GM23338 (cell line): ENCODE data around the gene RIPOR3. TPM values are rescaled to one million over a fixed set of nuclear protein-coding genes. Genes with fewer than 3 reads are reported as not detected.

Experiments used
- ATAC-seq: fragments of 200-7000 bp; cut with Tn5 transposase; 3 replicates; pipeline ENCODE4 v1.9.1; 2020
- DNase-seq: peaks from one replicate; pipeline ENCODE4 v3.0.0-alpha.2; 2015; ENCODE audit warnings: low spot score
- H2AFZ ChIP-seq: fragments of 200-600 bp; sonication (generic); 2 replicates; pipeline ENCODE4 v1.8.0; 2016; ENCODE audit warnings: antibody characterized with exemption, mild to moderate bottlenecking, moderate library complexity
- H3F3A ChIP-seq: fragments of 200-600 bp; sonication (generic); replicated peaks from 2 replicates; pipeline ENCODE4 v1.8.0; 2017; ENCODE audit warnings: antibody characterized with exemption, mixed run types, low read depth
- H3K27ac ChIP-seq: fragments of 200-600 bp; sonication (generic); 2 replicates; pipeline ENCODE4 v1.6.1; 2016; ENCODE audit warnings: low read depth
- H3K27me3 ChIP-seq: fragments of 200-600 bp; sonication (generic); 2 replicates; pipeline ENCODE4 v1.8.0; 2016; ENCODE audit warnings: mild to moderate bottlenecking, mixed run types, moderate library complexity; ENCODE audit not compliant: insufficient read depth
- H3K36me3 ChIP-seq: fragments of 200-600 bp; sonication (generic); 2 replicates; pipeline ENCODE4 v1.8.0; 2016; ENCODE audit warnings: mild to moderate bottlenecking; ENCODE audit not compliant: insufficient read depth
- H3K4me1 ChIP-seq: fragments of 200-600 bp; sonication (generic); 2 replicates; pipeline ENCODE4 v1.8.0; 2016; ENCODE audit warnings: mild to moderate bottlenecking, moderate library complexity; ENCODE audit not compliant: insufficient read depth
- H3K4me2 ChIP-seq: fragments of 200-600 bp; sonication (generic); 2 replicates; pipeline ENCODE4 v1.7.1; 2017; ENCODE audit warnings: mixed run types
- H3K4me3 ChIP-seq: fragments of 200-600 bp; sonication (generic); 2 replicates; pipeline ENCODE4 v1.6.1; 2016; ENCODE audit warnings: mixed run types
- H3K79me2 ChIP-seq: fragments of 200-600 bp; sonication (generic); replicated peaks from 2 replicates; pipeline ENCODE4 v1.8.0; 2017; ENCODE audit warnings: mild to moderate bottlenecking; ENCODE audit not compliant: insufficient read depth
- H3K9me2 ChIP-seq: fragments of 200-600 bp; sonication (generic); 2 replicates; pipeline ENCODE4 v1.8.0; 2017; ENCODE audit not compliant: insufficient read depth
- H4K20me1 ChIP-seq: fragments of 200-600 bp; sonication (generic); replicated peaks from 2 replicates; pipeline ENCODE4 v1.8.0; 2017; ENCODE audit warnings: mild to moderate bottlenecking; ENCODE audit not compliant: insufficient read depth
- H3K27ac Mint-ChIP-seq: 2 replicates; pipeline ENCODE4 v1.8.0; 2020; ENCODE audit warnings: inconsistent platforms, mild to moderate bottlenecking, moderate library complexity, mixed read lengths
- H3K27me3 Mint-ChIP-seq: 3 replicates; pipeline ENCODE4 v1.8.0; 2022; ENCODE audit warnings: low read depth, mild to moderate bottlenecking, moderate library complexity, mixed read lengths, inconsistent platforms; ENCODE audit not compliant: insufficient read depth, poor library complexity
- H3K36me3 Mint-ChIP-seq: 3 replicates; pipeline ENCODE4 v1.8.0; 2021; ENCODE audit warnings: low read depth, mild to moderate bottlenecking, inconsistent platforms, moderate library complexity, mixed read lengths
- H3K4me1 Mint-ChIP-seq: 3 replicates; pipeline ENCODE4 v1.8.0; 2020; ENCODE audit warnings: mild to moderate bottlenecking, inconsistent platforms, mixed read lengths
- H3K4me3 Mint-ChIP-seq: 3 replicates; pipeline ENCODE4 v1.8.0; 2021; ENCODE audit warnings: moderate library complexity, mild to moderate bottlenecking, inconsistent platforms, mixed read lengths
- H3K9me3 Mint-ChIP-seq: 3 replicates; pipeline ENCODE4 v1.8.0; 2020; ENCODE audit warnings: moderate library complexity, mild to moderate bottlenecking, inconsistent platforms, mixed read lengths
- CREB1 ChIP-seq: fragments of 250-450 bp; sonication (Bioruptor Pico); IDR thresholded peaks from 2 replicates; pipeline ENCODE4 v1.5.0; 2020; ENCODE audit warnings: low read depth, mild to moderate bottlenecking, moderate library complexity
- EZH2 ChIP-seq: fragments of 200-600 bp; sonication (generic); IDR thresholded peaks from one replicate; pipeline ENCODE4 v1.8.0; 2017; ENCODE audit warnings: antibody characterized with exemption, mild to moderate bottlenecking, low read depth; ENCODE audit not compliant: unreplicated experiment
- JUNB ChIP-seq: IDR thresholded peaks from one replicate; pipeline ENCODE4 v1.6.1; 2016; ENCODE audit warnings: antibody characterized with exemption; ENCODE audit not compliant: unreplicated experiment
- NANOG ChIP-seq: IDR thresholded peaks from 2 replicates; pipeline ENCODE4 v1.6.1; 2016; ENCODE audit warnings: antibody characterized with exemption, borderline replicate concordance
- POLR2AphosphoS5 ChIP-seq: IDR thresholded peaks from 2 replicates; pipeline ENCODE4 v1.6.1; 2016; ENCODE audit warnings: antibody characterized with exemption, low read depth
- STAT1 ChIP-seq: IDR thresholded peaks from one replicate; pipeline ENCODE4 v1.6.1; 2016; ENCODE audit warnings: antibody characterized with exemption; ENCODE audit not compliant: unreplicated experiment
- ZNF114 ChIP-seq: fragments of 250-450 bp; sonication (Bioruptor Pico); IDR thresholded peaks from 2 replicates; pipeline ENCODE4 v1.5.0; 2020; ENCODE audit warnings: mild to moderate bottlenecking, moderate library complexity
- polyA plus RNA-seq: library from polyadenylated mRNA; unstranded; fragments of >200 nt; fragmentation: Nextera tagmentation; extraction: Ambion mirVana; gene quantifications from 2 replicates; pipeline ENCODE4 v1.2.1, GENCODE V29; 2016
- total RNA-seq: library from RNA; depleted of rRNA; stranded (reverse); fragments of >200 nt; shearing (Covaris generic); gene quantifications from 2 replicates; pipeline ENCODE4 v1.2.3, GENCODE V29; 2014
- TF ChIP-seq, protein P1 (sequence below), 2 experiments: fragments of 200-600 bp in 1 of 2; sonication (generic) in 1 of 2; conservative IDR thresholded peaks; 2 replicates each; pipeline versions ENCODE4 v1.5.1 to v1.6.1; 2016 to 2017; ENCODE audit warnings: antibody characterized with exemption in 2 of 2, low read depth in 2 of 2, mild to moderate bottlenecking in 2 of 2, moderate library complexity in 1 of 2
- TF ChIP-seq, protein P2 (sequence below): IDR thresholded peaks from 2 replicates; pipeline ENCODE4 v1.6.1; 2016; ENCODE audit warnings: antibody characterized with exemption
- TF ChIP-seq, protein P3 (sequence below): IDR thresholded peaks from one replicate; pipeline ENCODE4 v1.6.1; 2018; ENCODE audit warnings: antibody characterized with exemption; ENCODE audit not compliant: unreplicated experiment

RIPOR3 gene
- total and polyA plus RNA-seq, 2 experiments from 2014 or later = 4.9 to 6.3 TPM

DNA sequence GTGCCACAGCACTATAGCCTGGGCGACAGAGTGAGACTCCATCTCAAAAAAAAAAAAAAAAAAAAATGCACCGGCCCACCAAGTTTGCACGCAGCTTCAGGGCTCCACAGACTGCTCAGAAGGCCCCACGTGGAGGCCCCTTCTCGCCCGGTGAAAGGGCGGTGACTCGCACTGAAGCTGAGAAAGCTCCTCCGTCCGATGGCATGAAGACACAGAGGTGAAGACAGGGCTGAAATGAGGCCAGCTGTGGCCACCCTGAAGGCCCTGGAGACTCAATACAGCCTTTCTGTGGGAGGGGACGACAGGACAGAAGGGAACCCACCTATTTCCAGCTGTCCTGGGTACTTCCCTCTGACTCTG, 97.1 kb downstream of the RIPOR3 start:
- H3K4me1 ChIP-seq = no peaks in the 10 kb centered on the region
- ATAC-seq (no peak), DNase-seq (no peak)
- Mint-ChIP-seq H3K27me3 (peaks cover 4% of the 10 kb centered on the region), H3K36me3 (no peaks in the 10 kb centered on the region), H3K27ac (no peak overlapping the region), H3K4me1 (peaks cover 11% of the 10 kb centered on the region), H3K4me3 (no peak overlapping the region), H3K9me3 (no peaks in the 10 kb centered on the region)
- H3F3A ChIP-seq = no peaks in the 10 kb centered on the region
- no peak overlapping the region for H3K4me3 ChIP-seq
- H3K27me3 ChIP-seq = no peaks in the 10 kb centered on the region
- H4K20me1 ChIP-seq = no peaks in the 10 kb centered on the region; the same call in 1 of the 2 replicates
- no peaks in the 10 kb centered on the region for H3K36me3 ChIP-seq
- TF ChIP-seq STAT1 = no peak
- no peak for TF ChIP-seq EZH2
- no peak for TF ChIP-seq CREB1 (CRISPR knock-in tag)
- TF ChIP-seq NANOG = no peak
- no peak for TF ChIP-seq ZNF114
- TF ChIP-seq, protein P1, sequence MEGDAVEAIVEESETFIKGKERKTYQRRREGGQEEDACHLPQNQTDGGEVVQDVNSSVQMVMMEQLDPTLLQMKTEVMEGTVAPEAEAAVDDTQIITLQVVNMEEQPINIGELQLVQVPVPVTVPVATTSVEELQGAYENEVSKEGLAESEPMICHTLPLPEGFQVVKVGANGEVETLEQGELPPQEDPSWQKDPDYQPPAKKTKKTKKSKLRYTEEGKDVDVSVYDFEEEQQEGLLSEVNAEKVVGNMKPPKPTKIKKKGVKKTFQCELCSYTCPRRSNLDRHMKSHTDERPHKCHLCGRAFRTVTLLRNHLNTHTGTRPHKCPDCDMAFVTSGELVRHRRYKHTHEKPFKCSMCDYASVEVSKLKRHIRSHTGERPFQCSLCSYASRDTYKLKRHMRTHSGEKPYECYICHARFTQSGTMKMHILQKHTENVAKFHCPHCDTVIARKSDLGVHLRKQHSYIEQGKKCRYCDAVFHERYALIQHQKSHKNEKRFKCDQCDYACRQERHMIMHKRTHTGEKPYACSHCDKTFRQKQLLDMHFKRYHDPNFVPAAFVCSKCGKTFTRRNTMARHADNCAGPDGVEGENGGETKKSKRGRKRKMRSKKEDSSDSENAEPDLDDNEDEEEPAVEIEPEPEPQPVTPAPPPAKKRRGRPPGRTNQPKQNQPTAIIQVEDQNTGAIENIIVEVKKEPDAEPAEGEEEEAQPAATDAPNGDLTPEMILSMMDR (conservative IDR thresholded peaks at IDR 0.05; ENCODE audit: low read depth in 2 of 2) = no peak
- TF ChIP-seq, protein P2, sequence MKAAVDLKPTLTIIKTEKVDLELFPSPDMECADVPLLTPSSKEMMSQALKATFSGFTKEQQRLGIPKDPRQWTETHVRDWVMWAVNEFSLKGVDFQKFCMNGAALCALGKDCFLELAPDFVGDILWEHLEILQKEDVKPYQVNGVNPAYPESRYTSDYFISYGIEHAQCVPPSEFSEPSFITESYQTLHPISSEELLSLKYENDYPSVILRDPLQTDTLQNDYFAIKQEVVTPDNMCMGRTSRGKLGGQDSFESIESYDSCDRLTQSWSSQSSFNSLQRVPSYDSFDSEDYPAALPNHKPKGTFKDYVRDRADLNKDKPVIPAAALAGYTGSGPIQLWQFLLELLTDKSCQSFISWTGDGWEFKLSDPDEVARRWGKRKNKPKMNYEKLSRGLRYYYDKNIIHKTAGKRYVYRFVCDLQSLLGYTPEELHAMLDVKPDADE = no peak
- H3K4me2 ChIP-seq = no peak overlapping the region
- no peaks in the 10 kb centered on the region for H3K9me2 ChIP-seq
- H3K79me2 ChIP-seq = no peaks in the 10 kb centered on the region
- no peak overlapping the region for H2AFZ ChIP-seq
- H3K27ac ChIP-seq = no peak overlapping the region

DNA sequence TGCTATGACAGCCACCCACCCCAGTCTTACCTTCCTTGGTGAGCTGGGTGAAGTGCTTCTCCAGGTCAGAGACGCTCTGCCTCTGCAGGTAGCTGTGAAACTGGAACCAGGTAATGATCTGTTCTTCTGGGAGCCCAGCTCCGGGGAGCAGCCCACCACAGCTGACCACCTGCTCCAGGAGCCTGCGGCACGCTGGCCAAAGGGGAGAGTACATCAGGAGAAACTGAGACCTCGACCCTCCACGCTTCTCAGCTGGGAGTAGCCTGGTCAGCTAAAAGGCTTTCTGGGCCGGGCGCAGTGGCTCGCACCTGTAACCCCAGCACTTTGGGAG, 98.4 kb downstream of the RIPOR3 start:
- DNase-seq (no peak), ATAC-seq (no peak)
- no peaks in the 10 kb centered on the region for H3F3A ChIP-seq
- H3K36me3 ChIP-seq = no peaks in the 10 kb centered on the region
- Mint-ChIP-seq H3K9me3 (no peaks in the 10 kb centered on the region), H3K36me3 (peaks cover 5% of the 10 kb centered on the region), H3K4me1 (peaks cover 11% of the 10 kb centered on the region), H3K27me3 (peaks cover 5% of the 10 kb centered on the region), H3K4me3 (no peak overlapping the region), H3K27ac (no peak overlapping the region)
- H3K4me1 ChIP-seq = no peaks in the 10 kb centered on the region
- no peak overlapping the region for H3K4me3 ChIP-seq
- no peak overlapping the region for H2AFZ ChIP-seq
- no peaks in the 10 kb centered on the region for H3K9me2 ChIP-seq
- H3K79me2 ChIP-seq = no peaks in the 10 kb centered on the region
- H3K27ac ChIP-seq = no peak overlapping the region
- H3K27me3 ChIP-seq = no peaks in the 10 kb centered on the region
- H4K20me1 ChIP-seq = no peaks in the 10 kb centered on the region; the same call in 1 of the 2 replicates
- no peak overlapping the region for H3K4me2 ChIP-seq
- TF ChIP-seq, protein P1 (conservative IDR thresholded peaks at IDR 0.05; ENCODE audit: low read depth in 2 of 2) = no peak
- TF ChIP-seq EZH2 = no peak
- no peak for TF ChIP-seq NANOG
- no peak for TF ChIP-seq JUNB
- TF ChIP-seq STAT1 = no peak
- no peak for TF ChIP-seq POLR2AphosphoS5
- TF ChIP-seq, protein P3, sequence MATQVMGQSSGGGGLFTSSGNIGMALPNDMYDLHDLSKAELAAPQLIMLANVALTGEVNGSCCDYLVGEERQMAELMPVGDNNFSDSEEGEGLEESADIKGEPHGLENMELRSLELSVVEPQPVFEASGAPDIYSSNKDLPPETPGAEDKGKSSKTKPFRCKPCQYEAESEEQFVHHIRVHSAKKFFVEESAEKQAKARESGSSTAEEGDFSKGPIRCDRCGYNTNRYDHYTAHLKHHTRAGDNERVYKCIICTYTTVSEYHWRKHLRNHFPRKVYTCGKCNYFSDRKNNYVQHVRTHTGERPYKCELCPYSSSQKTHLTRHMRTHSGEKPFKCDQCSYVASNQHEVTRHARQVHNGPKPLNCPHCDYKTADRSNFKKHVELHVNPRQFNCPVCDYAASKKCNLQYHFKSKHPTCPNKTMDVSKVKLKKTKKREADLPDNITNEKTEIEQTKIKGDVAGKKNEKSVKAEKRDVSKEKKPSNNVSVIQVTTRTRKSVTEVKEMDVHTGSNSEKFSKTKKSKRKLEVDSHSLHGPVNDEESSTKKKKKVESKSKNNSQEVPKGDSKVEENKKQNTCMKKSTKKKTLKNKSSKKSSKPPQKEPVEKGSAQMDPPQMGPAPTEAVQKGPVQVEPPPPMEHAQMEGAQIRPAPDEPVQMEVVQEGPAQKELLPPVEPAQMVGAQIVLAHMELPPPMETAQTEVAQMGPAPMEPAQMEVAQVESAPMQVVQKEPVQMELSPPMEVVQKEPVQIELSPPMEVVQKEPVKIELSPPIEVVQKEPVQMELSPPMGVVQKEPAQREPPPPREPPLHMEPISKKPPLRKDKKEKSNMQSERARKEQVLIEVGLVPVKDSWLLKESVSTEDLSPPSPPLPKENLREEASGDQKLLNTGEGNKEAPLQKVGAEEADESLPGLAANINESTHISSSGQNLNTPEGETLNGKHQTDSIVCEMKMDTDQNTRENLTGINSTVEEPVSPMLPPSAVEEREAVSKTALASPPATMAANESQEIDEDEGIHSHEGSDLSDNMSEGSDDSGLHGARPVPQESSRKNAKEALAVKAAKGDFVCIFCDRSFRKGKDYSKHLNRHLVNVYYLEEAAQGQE = no peak
